BLaER1 (cell line): ENCODE measurements around the gene TYW1.
"Not testable (repeated sequence)": the region's sequence is repeated elsewhere in the genome, so short reads cannot be mapped to it uniquely, and the experiment has no call there.

Experiments
- H3K27ac ChIP-seq: shearing (Covaris generic); formaldehyde crosslinking; 2 replicates; pipeline ENCODE4 v1.8.1; 2022
- H3K27me3 ChIP-seq: shearing (Covaris generic); formaldehyde crosslinking; 2 replicates; pipeline ENCODE4 v1.8.1; 2022
- H3K36me3 ChIP-seq: shearing (Covaris generic); formaldehyde crosslinking; 2 replicates; pipeline ENCODE4 v1.8.1; 2022
- H3K4me1 ChIP-seq: shearing (Covaris generic); formaldehyde crosslinking; 2 replicates; pipeline ENCODE4 v1.8.1; 2022
- H3K4me2 ChIP-seq: shearing (Covaris generic); formaldehyde crosslinking; 2 replicates; pipeline ENCODE4 v1.8.1; 2022
- H3K4me3 ChIP-seq: shearing (Covaris generic); formaldehyde crosslinking; 2 replicates; pipeline ENCODE4 v1.8.1; 2022
- H3K9ac ChIP-seq: shearing (Covaris generic); formaldehyde crosslinking; 2 replicates; pipeline ENCODE4 v1.8.1; 2022
- H3K9me3 ChIP-seq: shearing (Covaris generic); formaldehyde crosslinking; 2 replicates; pipeline ENCODE4 v1.8.1; 2022
- H4K20me1 ChIP-seq: shearing (Covaris generic); formaldehyde crosslinking; 2 replicates; pipeline ENCODE4 v1.8.1; 2022
- Cebpa-rat ChIP-seq: shearing (Covaris generic); IDR thresholded peaks from 2 replicates; pipeline ENCODE4 v1.8.1; 2022

TYW1 gene

DNA sequence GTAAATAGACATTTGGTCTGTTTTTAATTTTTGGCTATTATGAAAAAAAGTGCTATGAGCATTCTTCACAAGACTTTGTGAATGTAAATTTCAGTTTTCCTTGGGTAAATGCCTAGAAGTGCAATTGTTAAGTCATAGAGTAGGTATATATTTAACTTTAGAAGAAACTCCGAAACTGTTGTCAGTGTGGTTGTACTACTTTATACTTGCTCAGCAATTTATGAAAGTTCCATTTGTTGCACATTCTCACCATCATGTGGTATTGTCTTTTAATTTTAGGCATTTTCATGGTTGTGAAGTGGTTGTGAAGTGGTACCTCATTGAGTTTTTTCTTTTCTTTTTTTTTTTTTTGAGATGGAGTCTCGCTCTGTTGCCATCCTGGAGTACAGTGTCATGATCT is 60.0 kb downstream of the TYW1 start:
- peaks cover 64% of the 10 kb centered on the region for H3K36me3 ChIP-seq
- H3K4me2 ChIP-seq: no peak overlapping the region
- H3K4me1 ChIP-seq: no peaks in the 10 kb centered on the region
- no peak for TF ChIP-seq Cebpa-rat
- no peaks in the 10 kb centered on the region for H4K20me1 ChIP-seq
- no peaks in the 10 kb centered on the region for H3K27me3 ChIP-seq
- no peak overlapping the region for H3K4me3 ChIP-seq
- peaks cover 4% of the 10 kb centered on the region for H3K9me3 ChIP-seq
- H3K9ac ChIP-seq: no peak overlapping the region
- H3K27ac ChIP-seq: no peak overlapping the region

GRCh38 chr7:67061321-67061720 is 64.7 kb downstream of the TYW1 start:
- H3K27me3 ChIP-seq, H3K4me2 ChIP-seq, H3K27ac ChIP-seq, H3K4me3 ChIP-seq, H4K20me1 ChIP-seq, H3K9ac ChIP-seq, H3K4me1 ChIP-seq: not testable (repeated sequence)
- Histone ChIP-seq H3K9me3 (peaks cover 18% of the 10 kb centered on the region), H3K36me3 (peaks cover 64% of the 10 kb centered on the region)

DNA sequence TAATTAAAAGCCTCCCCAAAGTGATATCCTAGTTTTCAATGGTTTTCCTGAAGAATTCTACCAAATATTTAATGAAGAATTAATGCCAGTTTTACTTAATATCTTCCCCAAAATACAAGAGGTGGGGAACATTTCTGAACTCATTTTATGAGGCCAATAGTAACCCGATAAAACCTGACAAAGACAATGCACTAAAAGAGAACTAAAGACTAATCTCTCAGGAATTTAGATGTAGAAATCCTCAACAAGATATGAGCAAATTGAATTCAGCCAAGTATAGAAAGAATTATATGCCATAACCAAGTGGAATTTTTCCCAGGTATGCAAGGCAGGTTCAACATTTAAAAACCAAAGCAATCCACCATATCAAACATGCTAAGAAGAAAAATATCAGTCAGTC is 66.2 kb downstream of the TYW1 start:
- H3K4me1 ChIP-seq, H3K4me3 ChIP-seq, H3K4me2 ChIP-seq, H3K9ac ChIP-seq, H3K27ac ChIP-seq, H4K20me1 ChIP-seq, H3K27me3 ChIP-seq: not testable (repeated sequence)
- Histone ChIP-seq H3K36me3 (peaks cover 70% of the 10 kb centered on the region), H3K9me3 (peaks cover 18% of the 10 kb centered on the region)

- peaks cover 65% of the 10 kb centered on the region for H3K36me3 ChIP-seq
- not testable (repeated sequence) for H4K20me1 ChIP-seq, H3K27me3 ChIP-seq, H3K4me2 ChIP-seq, H3K27ac ChIP-seq, H3K9ac ChIP-seq, H3K4me3 ChIP-seq, H3K4me1 ChIP-seq
- H3K9me3 ChIP-seq: peaks cover 36% of the 10 kb centered on the region
Observed at GRCh38 chr7:67066950-67067622, 70.5 kb downstream of the TYW1 start.

GRCh38 chr7:67076120-67076519 is 79.5 kb downstream of the TYW1 start:
- H3K27ac ChIP-seq, H3K4me3 ChIP-seq, H3K4me2 ChIP-seq, H3K9ac ChIP-seq, H4K20me1 ChIP-seq, H3K27me3 ChIP-seq, H3K4me1 ChIP-seq: not testable (repeated sequence)
- H3K36me3 ChIP-seq: peaks cover 55% of the 10 kb centered on the region
- peaks cover 51% of the 10 kb centered on the region for H3K9me3 ChIP-seq

DNA sequence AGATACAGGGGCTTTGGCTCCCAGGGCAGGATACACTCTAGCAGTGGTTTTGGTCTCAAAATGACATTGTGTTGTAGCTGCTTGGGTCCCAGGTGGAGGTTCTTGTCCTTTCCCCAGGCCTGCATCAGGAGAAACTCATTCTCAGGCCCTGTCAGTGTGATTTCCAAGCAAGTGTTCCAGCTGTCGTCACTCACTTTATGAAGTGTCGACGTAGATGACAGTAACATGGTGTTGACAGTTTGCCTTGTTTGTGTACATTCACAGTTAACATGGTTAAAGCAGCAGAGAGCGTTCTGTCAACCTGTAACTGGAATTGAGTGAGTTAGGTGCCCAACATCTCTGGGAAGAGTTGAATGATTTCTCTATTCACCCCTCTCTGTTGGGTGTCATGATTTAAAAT is 86.2 kb downstream of the TYW1 start:
- H3K36me3 ChIP-seq: peaks cover 43% of the 10 kb centered on the region
- H3K9me3 ChIP-seq, H3K9ac ChIP-seq, H3K4me2 ChIP-seq, H3K4me1 ChIP-seq, H3K27ac ChIP-seq, H3K27me3 ChIP-seq, H3K4me3 ChIP-seq, H4K20me1 ChIP-seq: not testable (repeated sequence)

GRCh38 chr7:67089261-67089660 is 92.6 kb downstream of the TYW1 start:
- H3K4me1 ChIP-seq, H3K27ac ChIP-seq, H4K20me1 ChIP-seq, H3K9me3 ChIP-seq, H3K27me3 ChIP-seq, H3K9ac ChIP-seq, H3K4me3 ChIP-seq, H3K4me2 ChIP-seq: not testable (repeated sequence)
- H3K36me3 ChIP-seq: peaks cover 22% of the 10 kb centered on the region

DNA sequence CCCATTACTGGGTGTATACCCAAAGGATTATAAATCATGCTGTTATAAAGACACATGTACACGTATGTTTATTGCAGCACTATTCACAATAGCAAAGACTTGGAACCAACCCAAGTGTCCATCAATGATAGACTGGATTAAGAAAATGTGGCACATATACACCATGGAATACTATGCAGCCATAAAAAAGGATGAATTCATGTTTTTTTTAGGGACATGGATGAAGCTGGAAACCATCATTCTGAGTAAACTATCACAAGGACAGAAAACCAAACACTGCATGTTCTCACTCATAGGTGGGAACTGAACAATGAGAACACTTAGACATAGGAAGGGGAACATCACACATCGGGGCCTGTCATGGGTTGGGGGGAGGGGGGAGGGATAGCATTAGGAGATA is 94.4 kb downstream of the TYW1 start:
- H3K27ac ChIP-seq, H3K4me2 ChIP-seq, H3K9me3 ChIP-seq, H4K20me1 ChIP-seq, H3K27me3 ChIP-seq, H3K9ac ChIP-seq, H3K4me3 ChIP-seq, H3K4me1 ChIP-seq: not testable (repeated sequence)
- peaks cover 18% of the 10 kb centered on the region for H3K36me3 ChIP-seq

GRCh38 chr7:67098031-67098430 is 101.4 kb downstream of the TYW1 start:
- not testable (repeated sequence) for H3K9ac ChIP-seq, H3K27me3 ChIP-seq, H3K27ac ChIP-seq, H4K20me1 ChIP-seq, H3K4me2 ChIP-seq, H3K4me3 ChIP-seq, H3K9me3 ChIP-seq, H3K4me1 ChIP-seq
- H3K36me3 ChIP-seq: peaks cover 35% of the 10 kb centered on the region

- not testable (repeated sequence) for H4K20me1 ChIP-seq, H3K27me3 ChIP-seq, H3K4me2 ChIP-seq, H3K4me3 ChIP-seq, H3K27ac ChIP-seq, H3K9ac ChIP-seq, H3K9me3 ChIP-seq, H3K4me1 ChIP-seq
- H3K36me3 ChIP-seq: peaks cover 39% of the 10 kb centered on the region
Observed at GRCh38 chr7:67099406-67099805, 102.8 kb downstream of the TYW1 start.

DNA sequence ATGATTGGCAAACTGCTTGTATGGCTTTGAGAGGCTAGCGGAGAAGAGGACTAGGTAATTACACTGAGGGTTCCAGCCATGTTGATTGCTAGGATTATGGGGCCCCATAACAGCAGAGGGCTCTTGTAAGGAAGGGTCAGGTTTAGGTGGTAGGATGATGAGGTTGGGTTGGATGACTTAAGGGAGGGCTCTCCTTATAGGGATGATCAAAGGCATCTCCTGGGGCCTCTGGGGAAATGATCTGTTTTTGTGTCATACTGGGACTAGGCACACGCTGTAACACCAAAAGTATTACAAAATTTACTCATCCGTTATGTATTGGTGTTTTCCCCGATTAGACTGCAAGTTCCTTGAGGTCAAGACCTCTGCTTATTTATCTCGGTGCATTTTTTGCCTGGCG is 103.4 kb downstream of the TYW1 start:
- H3K27ac ChIP-seq, H3K4me1 ChIP-seq, H3K4me2 ChIP-seq, H3K9ac ChIP-seq, H3K4me3 ChIP-seq, H3K9me3 ChIP-seq, H3K27me3 ChIP-seq, H4K20me1 ChIP-seq: not testable (repeated sequence)
- H3K36me3 ChIP-seq: peaks cover 36% of the 10 kb centered on the region
